Measurements from ENCODE around the gene RAC2. TPM values are rescaled to one million over a fixed set of nuclear protein-coding genes. Genes with fewer than 3 reads are reported as not detected.

The RAC2 gene
- polyA plus RNA-seq, 2 of the 4 experiments (the other 2 are of a cell fraction): 0.05 TPM; not detected in 1

DNA sequence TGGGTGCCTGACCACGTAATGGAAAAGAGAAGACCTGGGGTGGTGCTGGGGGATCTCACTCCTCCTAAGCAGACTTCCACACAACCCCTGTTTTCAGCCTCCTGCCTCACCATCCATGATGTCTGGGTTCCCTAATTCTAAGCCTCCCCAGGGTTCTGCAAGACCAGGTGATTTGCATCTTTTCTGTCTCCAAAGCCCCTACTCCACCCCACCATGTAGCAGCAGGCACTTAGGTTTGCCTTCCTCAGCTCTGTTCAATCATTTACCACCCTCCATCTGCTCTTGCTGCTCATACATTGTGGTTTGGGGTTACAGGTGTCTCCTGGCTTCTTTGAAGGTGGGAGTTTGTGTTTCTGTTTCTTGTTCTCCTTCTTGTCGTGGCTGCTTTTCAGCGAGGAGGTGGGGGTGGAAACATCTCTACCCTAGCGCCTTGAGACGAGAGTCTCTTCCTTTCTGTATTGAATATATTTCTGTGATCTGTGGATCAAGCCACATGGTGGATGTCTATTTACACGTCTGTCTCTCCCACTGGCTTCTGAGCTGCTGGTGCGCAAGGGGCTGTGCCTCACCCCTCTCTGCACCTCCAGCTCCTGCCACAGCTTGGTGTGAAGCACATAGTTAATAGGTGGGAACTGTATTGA is 25.2 kb downstream of the RAC2 start:
- WGBS (ENCODE audit: missing lambda C conversion rate): 42% methylated on average over 5 of the region's 7 CpGs

DNA sequence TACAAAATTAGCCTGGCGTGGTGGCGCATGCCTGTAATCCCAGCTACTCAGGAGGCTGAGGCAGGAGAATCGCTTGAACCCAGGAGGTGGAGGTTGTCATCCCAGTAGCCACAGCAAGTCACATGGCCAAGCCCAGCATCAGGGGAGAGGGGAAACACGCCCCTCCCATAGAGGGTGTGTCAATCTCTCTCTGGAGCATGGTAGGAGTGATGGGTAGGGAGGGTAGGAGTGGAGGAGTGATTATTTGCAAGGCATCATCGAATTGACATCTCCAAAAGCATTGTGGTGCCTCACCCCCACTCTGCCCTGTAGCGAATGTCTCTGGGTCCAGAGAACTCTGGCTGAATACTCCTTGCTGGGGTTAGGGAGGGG is 25.7 kb downstream of the RAC2 start:
- DNase-seq (ENCODE audit: low read depth in 1 of 2, low spot score in 1 of 2) (no peak), FAIRE-seq (no peak), ATAC-seq (no peak)
- Histone ChIP-seq H3K4me1 (no peaks in the 10 kb centered on the region), H3K27ac (no peak overlapping the region), H3K4me2 (no peak overlapping the region), H3K4me3 (no peak overlapping the region), H3K9me3 (no peaks in the 10 kb centered on the region; the same call in 2 of the 3 replicates)
- no peak for TF ChIP-seq FOXS1 (CRISPR knock-in tag; IDR thresholded peaks at IDR 0.05)
- no peak for TF ChIP-seq CHD2 (IDR thresholded peaks at IDR 0.05; ENCODE audit: low read length, partially characterized antibody)
- TF ChIP-seq MAZ (IDR thresholded peaks at IDR 0.05; ENCODE audit: borderline replicate concordance, low read depth, low read length): no peak
- no peak for TF ChIP-seq ZFP36 (IDR thresholded peaks at IDR 0.05; ENCODE audit: borderline replicate concordance, partially characterized antibody)
- TF ChIP-seq RARB (CRISPR knock-in tag; IDR thresholded peaks at IDR 0.05): no peak
- no peak for TF ChIP-seq RFX5 (IDR thresholded peaks at IDR 0.05)
- no peak for TF ChIP-seq JUN (IDR thresholded peaks at IDR 0.05)
- no peak for TF ChIP-seq KDM5A (IDR thresholded peaks at IDR 0.05)
- 38% methylated on average over 4 of the region's 6 CpGs for WGBS (ENCODE audit: missing lambda C conversion rate)
- ChIA-PET POLR2A (no interaction called here), CTCF (interaction anchor here (1.2 to 2.5 kb wide), 4 partner anchors 13 to 42 kb away, joined by 4 to 10 read pairs (median 6); no protein-coding TSS in a partner anchor)

More for the DNA sequence above, 25.2 kb downstream of the RAC2 start:
- ChIA-PET POLR2A (no interaction called here), CTCF (interaction anchor here (0.8 to 2.2 kb wide), 5 partner anchors 19 to 53 kb away, joined by 3 to 10 read pairs (median 5); no protein-coding TSS in a partner anchor)
- no peaks in the 10 kb centered on the region for H3K4me1 ChIP-seq
- no peaks in the 10 kb centered on the region; the same call in 2 of the 3 replicates for H3K9me3 ChIP-seq
- FAIRE-seq: no peak
- no peak for TF ChIP-seq ZNF302 (CRISPR knock-in tag; IDR thresholded peaks at IDR 0.05)
- no peak for TF ChIP-seq FOXS1 (CRISPR knock-in tag; IDR thresholded peaks at IDR 0.05)
- TF ChIP-seq POLR2A (IDR thresholded peaks at IDR 0.05; ENCODE audit: low read length): no peak
- TF ChIP-seq, protein P1, sequence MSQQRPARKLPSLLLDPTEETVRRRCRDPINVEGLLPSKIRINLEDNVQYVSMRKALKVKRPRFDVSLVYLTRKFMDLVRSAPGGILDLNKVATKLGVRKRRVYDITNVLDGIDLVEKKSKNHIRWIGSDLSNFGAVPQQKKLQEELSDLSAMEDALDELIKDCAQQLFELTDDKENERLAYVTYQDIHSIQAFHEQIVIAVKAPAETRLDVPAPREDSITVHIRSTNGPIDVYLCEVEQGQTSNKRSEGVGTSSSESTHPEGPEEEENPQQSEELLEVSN (IDR thresholded peaks at IDR 0.05; ENCODE audit: borderline replicate concordance, low read depth): no peak
- TF ChIP-seq PHF8 (IDR thresholded peaks at IDR 0.05; ENCODE audit: borderline replicate concordance, low read depth): no peak
- TF ChIP-seq FOSB (CRISPR knock-in tag; IDR thresholded peaks at IDR 0.05): no peak
- TF ChIP-seq, protein P2, sequence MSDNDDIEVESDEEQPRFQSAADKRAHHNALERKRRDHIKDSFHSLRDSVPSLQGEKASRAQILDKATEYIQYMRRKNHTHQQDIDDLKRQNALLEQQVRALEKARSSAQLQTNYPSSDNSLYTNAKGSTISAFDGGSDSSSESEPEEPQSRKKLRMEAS (IDR thresholded peaks at IDR 0.05): no peak
- no peak for TF ChIP-seq JUN (IDR thresholded peaks at IDR 0.05)
- TF ChIP-seq KDM1A (IDR thresholded peaks at IDR 0.05; ENCODE audit: low read depth): no peak
- no peak for TF ChIP-seq RCOR1 (IDR thresholded peaks at IDR 0.05; ENCODE audit: low read depth, low read length)
- no peak for TF ChIP-seq HDAC2 (IDR thresholded peaks at IDR 0.05)
- TF ChIP-seq FOSL2 (IDR thresholded peaks at IDR 0.05): no peak
- TF ChIP-seq FOSL2 (CRISPR knock-in tag; IDR thresholded peaks at IDR 0.05): no peak
- ATAC-seq: no peak
- H3K27ac ChIP-seq: no peak overlapping the region
- DNase-seq (ENCODE audit: low read depth in 1 of 2, low spot score in 1 of 2): no peak
- H3K4me2 ChIP-seq: no peak overlapping the region
- no peak overlapping the region for H3K4me3 ChIP-seq

DNA sequence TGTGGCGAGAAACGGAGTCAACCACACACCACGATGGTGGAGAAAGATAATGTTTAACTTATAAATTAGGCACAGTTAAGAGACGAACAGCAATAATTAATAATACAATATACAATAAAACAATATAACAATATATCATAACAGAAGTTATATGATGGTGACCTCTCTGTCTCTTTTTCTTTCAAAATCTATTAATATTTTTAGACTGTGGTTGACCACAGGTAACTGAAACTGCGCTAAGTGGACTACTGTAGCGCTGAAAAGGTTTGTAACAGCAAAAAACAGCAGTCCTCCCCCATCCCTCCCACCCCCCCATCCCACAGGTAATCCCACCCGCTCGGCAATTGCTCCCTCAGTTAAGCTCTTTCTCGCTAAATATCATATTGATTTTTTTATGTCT is 28.2 kb downstream of the RAC2 start:
- ATAC-seq (no peak), FAIRE-seq (no peak), DNase-seq (ENCODE audit: low read depth in 1 of 2, low spot score in 1 of 2) (no peak)
- no peak overlapping the region for H3K4me2 ChIP-seq
- H3K4me1 ChIP-seq: no peaks in the 10 kb centered on the region
- 74% methylated on average over 9 of the region's 9 CpGs for WGBS (ENCODE audit: missing lambda C conversion rate)
- no peak overlapping the region for H3K4me3 ChIP-seq
- POLR2A ChIA-PET: interaction anchor here (0.6 kb wide), 1 partner anchor 696 kb away, joined by 3 read pairs; no protein-coding TSS in a partner anchor
- no peaks in the 10 kb centered on the region; the same call in 2 of the 3 replicates for H3K9me3 ChIP-seq
- CTCF ChIA-PET: interaction anchor here (1.6 to 2.5 kb wide), 2 partner anchors 10 to 11 kb away, joined by 4 to 7 read pairs; no protein-coding TSS in a partner anchor
- no peak overlapping the region for H3K27ac ChIP-seq
- TF ChIP-seq EP300 (IDR thresholded peaks at IDR 0.05) (no peak), TP53 (CRISPR knock-in tag; IDR thresholded peaks at IDR 0.05) (no peak), CEBPB (IDR thresholded peaks at IDR 0.05) (no peak), RFX5 (IDR thresholded peaks at IDR 0.05) (no peak), KDM5A (IDR thresholded peaks at IDR 0.05) (no peak), CBX8 (IDR thresholded peaks at IDR 0.05) (no peak), MAFK (IDR thresholded peaks at IDR 0.05; ENCODE audit: partially characterized antibody) (no peak), SMC3 (IDR thresholded peaks at IDR 0.05) (no peak)
- TF ChIP-seq, protein P3, sequence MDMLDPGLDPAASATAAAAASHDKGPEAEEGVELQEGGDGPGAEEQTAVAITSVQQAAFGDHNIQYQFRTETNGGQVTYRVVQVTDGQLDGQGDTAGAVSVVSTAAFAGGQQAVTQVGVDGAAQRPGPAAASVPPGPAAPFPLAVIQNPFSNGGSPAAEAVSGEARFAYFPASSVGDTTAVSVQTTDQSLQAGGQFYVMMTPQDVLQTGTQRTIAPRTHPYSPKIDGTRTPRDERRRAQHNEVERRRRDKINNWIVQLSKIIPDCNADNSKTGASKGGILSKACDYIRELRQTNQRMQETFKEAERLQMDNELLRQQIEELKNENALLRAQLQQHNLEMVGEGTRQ (IDR thresholded peaks at IDR 0.05): no peak
- TF ChIP-seq, protein P4, sequence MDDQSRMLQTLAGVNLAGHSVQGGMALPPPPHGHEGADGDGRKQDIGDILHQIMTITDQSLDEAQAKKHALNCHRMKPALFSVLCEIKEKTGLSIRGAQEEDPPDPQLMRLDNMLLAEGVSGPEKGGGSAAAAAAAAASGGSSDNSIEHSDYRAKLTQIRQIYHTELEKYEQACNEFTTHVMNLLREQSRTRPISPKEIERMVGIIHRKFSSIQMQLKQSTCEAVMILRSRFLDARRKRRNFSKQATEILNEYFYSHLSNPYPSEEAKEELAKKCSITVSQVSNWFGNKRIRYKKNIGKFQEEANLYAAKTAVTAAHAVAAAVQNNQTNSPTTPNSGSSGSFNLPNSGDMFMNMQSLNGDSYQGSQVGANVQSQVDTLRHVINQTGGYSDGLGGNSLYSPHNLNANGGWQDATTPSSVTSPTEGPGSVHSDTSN (IDR thresholded peaks at IDR 0.05): no peak
- TF ChIP-seq, protein P5, sequence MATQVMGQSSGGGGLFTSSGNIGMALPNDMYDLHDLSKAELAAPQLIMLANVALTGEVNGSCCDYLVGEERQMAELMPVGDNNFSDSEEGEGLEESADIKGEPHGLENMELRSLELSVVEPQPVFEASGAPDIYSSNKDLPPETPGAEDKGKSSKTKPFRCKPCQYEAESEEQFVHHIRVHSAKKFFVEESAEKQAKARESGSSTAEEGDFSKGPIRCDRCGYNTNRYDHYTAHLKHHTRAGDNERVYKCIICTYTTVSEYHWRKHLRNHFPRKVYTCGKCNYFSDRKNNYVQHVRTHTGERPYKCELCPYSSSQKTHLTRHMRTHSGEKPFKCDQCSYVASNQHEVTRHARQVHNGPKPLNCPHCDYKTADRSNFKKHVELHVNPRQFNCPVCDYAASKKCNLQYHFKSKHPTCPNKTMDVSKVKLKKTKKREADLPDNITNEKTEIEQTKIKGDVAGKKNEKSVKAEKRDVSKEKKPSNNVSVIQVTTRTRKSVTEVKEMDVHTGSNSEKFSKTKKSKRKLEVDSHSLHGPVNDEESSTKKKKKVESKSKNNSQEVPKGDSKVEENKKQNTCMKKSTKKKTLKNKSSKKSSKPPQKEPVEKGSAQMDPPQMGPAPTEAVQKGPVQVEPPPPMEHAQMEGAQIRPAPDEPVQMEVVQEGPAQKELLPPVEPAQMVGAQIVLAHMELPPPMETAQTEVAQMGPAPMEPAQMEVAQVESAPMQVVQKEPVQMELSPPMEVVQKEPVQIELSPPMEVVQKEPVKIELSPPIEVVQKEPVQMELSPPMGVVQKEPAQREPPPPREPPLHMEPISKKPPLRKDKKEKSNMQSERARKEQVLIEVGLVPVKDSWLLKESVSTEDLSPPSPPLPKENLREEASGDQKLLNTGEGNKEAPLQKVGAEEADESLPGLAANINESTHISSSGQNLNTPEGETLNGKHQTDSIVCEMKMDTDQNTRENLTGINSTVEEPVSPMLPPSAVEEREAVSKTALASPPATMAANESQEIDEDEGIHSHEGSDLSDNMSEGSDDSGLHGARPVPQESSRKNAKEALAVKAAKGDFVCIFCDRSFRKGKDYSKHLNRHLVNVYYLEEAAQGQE (IDR thresholded peaks at IDR 0.05): no peak
